Activated CD8-positive, alpha-beta memory T cell treated with anti-CD3 and anti-CD28 coated beads for 36 hours (primary cell): ENCODE data around the gene CST6. TPM values are rescaled to one million over a fixed set of nuclear protein-coding genes. Genes with fewer than 3 reads are reported as not detected.
"Not testable (repeated sequence)": the region's sequence is repeated elsewhere in the genome, so short reads cannot be mapped to it uniquely, and the experiment has no call there.

Experiments
- CTCF ChIA-PET: fragments of 350-600 bp; sonication (Branson Sonifier 250); formaldehyde crosslinking; loops from one replicate; lab custom pipeline; 2021; ENCODE audit warnings: antibody characterized with exemption; lab: Charles Lee
- POLR2A ChIA-PET: fragments of 350-600 bp; sonication (Branson Sonifier 250); formaldehyde crosslinking; loops from one replicate; lab custom pipeline; 2021; ENCODE audit warnings: antibody characterized with exemption; lab: Charles Lee
- total RNA-seq, 2 experiments: library from RNA; stranded (reverse); gene quantifications; one replicate each; pipeline ENCODE4 v1.2.3, GENCODE V29; 2021

Gene CST6
- total RNA-seq, 2 experiments from 2014 or later, result not detected

DNA sequence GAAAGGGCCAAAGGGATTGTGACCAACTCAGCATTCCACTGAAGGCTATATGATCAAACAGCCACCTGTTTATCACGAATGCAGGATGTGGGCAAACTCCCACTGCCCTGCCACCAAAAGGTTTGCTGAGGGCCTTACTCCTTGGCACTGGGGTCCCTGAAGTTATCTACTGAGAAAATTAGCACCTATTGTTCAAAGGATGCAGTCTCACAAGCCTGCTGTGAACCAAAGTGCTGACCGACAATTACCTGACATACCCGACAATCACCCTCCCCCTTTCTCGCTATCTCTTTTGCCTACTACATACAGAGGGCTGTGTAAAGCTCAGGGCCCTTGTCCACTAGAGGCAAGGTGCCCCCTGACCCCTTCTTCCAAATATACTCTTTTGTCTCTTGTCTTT, 1.8 kb upstream of the CST6 start:
- CTCF ChIA-PET, result interaction anchor here (1.2 to 2.4 kb wide), 2 partner anchors 12 to 22 kb away, joined by 5 to 13 read pairs; no protein-coding TSS in a partner anchor
- POLR2A ChIA-PET, result not testable (repeated sequence)

DNA sequence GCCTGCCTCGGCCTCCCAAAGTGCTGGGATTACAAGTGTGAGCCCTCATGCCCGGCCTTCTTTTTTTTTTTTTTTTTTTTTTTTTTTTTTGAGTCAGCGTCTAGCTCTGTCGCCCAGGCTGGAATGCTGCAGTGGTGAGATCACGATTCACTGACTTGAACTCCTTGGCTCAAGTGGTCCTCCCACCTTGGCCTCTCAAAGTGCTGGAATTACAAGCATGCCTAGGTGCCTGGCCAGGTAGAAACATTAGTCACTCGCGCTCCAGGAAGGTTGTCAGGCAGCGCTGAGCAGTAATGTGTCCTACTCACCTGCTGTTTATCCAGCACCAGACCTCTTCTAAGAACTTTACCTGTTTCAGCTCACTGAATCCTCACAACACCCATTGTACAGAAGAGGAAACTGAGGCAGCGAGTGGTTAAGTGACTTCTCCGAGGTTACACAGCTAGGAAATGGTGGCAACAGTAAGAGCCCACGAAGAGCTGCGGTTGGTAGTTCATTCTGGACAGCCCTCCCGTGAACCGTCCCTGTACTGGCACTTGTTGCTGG, 496 bp upstream of the CST6 start:
- ChIA-PET POLR2A (interaction anchor here (0.6 to 0.9 kb wide), 5 partner anchors 52 to 290 kb away, joined by 3 to 4 read pairs (median 4); partner anchors contain the start of genes CFL1 and YIF1A), CTCF (interaction anchor here (0.7 to 3.5 kb wide), 3 partner anchors 11 to 57 kb away, joined by 3 to 17 read pairs (median 3); no protein-coding TSS in a partner anchor)

DNA sequence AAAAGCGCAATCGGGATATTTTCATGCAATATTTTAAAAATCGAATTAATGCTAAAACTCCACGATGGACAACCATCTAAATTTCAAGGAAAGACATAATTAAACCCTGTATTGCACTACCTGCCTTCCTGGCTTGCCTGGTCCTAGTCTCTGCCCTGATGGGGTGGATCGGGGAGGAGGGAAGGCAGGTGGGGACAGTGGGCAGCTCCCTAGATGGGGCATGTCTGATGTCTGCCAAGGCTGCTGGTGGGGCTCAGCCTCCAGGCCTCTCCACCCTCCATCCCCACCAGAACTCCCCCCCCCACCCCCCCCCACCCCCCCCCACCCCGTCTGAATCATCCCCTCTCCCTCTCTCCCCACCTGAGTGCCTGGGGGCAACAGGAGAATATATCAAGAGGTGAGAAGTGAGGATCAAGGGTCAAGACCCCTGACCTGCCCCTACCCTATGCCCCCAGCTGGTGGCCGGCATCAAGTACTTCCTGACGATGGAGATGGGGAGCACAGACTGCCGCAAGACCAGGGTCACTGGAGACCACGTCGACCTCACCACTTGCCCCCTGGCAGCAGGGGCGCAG, 650 bp downstream of the CST6 start:
- POLR2A ChIA-PET, result no interaction called here
- CTCF ChIA-PET, result interaction anchor here (1.3 to 3.5 kb wide), 2 partner anchors 10 to 39 kb away, joined by 3 to 17 read pairs; no protein-coding TSS in a partner anchor

DNA sequence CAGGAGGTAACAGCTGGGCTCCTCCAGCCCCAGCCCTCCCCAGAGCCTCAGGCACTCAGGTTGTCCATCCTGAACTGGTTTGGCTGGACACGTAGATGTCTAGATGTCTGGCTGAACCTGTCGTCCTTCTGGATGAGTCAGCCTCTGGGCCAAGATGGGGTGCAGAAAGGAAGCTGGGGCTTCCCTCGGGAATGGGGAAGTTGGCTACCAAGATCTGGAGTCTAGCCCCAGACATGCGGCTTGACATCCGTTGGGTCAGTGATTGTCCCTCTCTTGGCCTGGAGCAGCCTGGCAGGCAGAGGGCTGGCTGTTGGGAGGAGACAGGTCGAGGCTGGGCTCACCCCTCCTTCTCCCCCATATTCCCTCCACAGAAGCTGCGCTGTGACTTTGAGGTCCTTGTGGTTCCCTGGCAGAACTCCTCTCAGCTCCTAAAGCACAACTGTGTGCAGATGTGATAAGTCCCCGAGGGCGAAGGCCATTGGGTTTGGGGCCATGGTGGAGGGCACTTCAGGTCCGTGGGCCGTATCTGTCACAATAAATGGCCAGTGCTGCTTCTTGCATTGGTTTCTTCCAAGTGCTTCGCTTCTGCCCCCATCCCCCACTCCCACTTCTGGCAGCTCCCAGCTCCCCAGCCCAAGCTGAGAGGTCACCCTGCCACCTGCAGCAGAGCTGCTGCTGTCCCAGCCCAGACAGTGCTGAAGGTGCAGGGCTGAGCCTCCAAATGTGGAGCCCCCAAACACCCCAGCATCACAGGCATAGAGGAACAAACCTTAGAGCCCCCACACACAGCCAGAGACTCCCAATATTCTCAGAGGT, 1.3 kb downstream of the CST6 start:
- ChIA-PET POLR2A (no interaction called here), CTCF (interaction anchor here (0.9 to 3.5 kb wide), 2 partner anchors 10 to 12 kb away, joined by 3 to 17 read pairs; no protein-coding TSS in a partner anchor)

DNA sequence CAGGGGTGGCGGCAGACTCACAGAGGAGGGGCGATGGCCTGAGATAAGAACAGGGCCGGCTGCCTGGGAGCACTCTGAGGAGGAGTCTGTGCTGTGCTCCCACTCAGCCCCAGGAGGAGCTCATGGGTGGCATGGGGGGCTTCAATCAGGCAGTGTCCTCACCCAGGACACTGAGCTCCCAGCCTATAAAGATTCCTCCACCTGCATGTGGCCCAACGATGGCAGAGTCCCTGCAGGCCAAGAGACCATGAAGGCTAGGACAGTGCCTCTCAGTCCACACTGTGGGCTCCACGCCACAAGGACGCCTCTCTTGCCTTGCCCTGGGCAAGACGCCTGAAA, 1.9 kb downstream of the CST6 start:
- POLR2A ChIA-PET, result no interaction called here
- CTCF ChIA-PET, result interaction anchor here (0.9 to 3.5 kb wide), 2 partner anchors 9 to 13 kb away, joined by 3 to 17 read pairs; no protein-coding TSS in a partner anchor

DNA sequence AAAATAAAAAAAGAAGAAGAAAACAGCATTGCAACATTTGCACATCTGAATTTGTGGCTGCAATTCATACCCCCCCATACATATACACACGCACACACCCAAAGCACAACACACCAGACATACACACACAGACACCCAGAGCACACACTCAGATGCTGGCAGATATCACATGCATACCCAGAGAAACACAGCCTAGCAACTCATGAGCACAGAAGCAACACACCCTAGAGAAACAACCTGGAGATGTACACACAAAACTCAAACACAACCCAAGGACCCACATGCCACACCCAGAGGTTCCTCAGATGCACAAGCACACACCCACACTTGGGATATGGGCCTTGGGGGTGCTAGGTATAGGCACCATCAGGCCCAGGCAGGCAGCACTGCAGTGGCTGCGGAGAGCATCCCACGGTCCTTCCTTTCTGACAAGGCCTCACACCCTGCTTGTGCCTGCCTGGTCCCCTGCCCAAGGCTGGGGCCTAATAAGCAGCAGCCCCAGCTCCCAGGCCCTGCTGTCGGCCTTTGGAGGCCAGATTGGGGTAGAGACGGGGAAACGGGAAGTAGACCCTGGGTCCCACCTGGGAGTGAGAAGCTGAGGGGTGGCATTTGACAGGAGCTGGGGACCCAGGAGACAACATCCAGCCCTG, 3.1 kb downstream of the CST6 start:
- ChIA-PET CTCF (interaction anchor here (0.7 to 3.5 kb wide), 3 partner anchors 8 to 141 kb away, joined by 3 to 17 read pairs (median 3); no protein-coding TSS in a partner anchor), POLR2A (no interaction called here)

DNA sequence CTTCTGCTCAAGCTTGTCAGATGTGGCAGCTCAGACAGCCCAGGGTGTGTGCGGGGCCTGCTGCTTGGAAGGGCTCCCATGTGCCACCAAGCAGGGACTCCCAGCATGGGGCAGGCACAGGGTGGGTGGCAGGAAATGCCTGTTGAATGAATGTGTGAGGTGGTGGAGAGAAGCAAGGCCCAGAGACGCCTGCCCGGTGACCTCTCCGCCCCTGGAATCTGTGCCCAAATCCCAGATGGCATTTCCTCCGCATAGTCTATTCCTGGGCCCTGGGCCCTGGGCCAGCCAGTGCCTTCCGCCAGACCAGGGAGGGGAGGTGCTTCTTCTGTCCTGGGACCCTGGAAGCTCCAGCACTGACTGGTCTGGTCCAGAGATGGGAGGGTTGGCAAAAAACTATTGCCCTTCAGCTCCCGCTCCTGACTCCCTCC, 3.7 kb downstream of the CST6 start:
- POLR2A ChIA-PET, result no interaction called here

DNA sequence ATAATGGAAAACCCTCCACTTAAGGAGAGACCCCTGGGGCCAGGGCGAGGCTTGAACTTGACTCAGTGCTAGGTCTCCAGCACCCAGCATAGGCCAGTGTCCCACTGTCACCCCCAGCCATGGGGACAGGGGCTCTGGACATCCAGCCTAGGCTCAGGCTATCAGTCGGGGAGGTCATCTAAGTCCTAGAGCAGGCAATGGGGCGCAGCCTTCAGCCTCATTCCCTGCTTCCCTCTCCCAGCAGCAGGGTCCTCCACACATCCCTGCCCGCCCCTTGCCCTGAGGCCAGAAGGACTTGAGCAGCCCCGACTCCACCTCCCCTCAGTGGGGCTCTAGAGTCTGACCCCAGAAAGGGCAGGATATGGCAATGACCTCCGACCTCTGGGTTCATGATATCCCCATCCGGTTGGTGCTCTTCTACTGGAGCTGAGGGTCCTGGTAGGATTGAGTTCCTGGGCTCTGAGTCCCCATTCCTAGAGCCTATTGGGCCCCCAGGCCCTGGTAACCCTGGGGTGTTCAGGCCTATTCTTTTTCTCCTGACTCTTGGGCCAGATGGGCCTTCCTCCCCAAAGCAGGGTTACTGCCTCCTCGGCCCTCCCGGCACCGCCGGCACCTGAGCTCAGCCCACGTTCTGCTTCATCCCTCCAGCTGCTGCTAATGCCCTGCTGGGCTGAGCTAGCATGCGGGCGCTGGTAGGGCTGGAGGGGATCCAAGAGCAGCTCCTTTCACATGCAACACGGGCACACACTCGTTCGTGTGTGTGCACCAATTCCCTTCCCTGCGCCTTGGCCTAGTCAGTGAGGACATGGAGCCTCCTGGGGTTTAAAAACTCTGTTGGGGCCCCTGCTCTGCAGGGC, 4.4 kb downstream of the CST6 start:
- ChIA-PET CTCF (no interaction called here), POLR2A (no interaction called here)

More for the DNA sequence above, 3.7 kb downstream of the CST6 start:
- CTCF ChIA-PET, result no interaction called here

DNA sequence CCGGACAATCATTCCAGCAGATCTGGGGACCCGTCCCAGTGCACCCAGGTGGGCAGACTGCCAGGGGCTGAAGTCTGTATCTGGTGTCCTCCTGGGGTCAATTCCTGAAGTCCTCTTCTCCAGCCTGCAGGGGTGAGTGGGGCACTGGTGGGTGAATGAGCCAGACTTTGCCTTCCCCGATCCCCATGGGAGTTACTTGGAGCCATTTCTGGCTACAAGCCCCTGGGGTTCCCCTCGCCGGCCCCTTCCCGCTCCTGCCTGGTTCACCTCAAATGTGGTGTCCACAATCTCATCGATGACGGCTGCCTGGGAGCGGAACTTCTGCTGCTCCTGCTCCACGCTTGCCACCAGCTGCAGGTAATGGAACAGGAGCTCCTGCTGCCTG, 5.0 kb downstream of the CST6 start:
- POLR2A ChIA-PET, result no interaction called here
- CTCF ChIA-PET, result no interaction called here

DNA sequence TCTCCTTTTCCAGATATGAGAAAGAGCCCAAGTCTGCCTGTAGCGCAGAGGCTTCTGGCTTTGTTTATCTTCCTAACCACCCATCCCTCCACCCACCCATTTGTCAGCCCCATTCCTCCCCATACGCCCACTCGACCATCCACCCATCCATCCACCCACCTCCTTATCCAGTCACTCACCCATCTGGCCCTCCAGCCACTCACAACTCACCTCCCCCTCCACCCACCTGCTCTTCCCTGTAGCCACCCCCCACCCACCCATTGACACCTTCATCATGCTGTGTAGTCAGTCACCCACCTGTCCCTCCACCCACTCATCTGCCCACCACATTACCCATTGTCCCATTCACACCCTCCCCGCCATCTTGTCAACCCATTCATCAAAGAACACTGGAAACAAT, 5.5 kb downstream of the CST6 start:
- POLR2A ChIA-PET, result no interaction called here
- CTCF ChIA-PET, result interaction anchor here (0.7 to 1.1 kb wide), 3 partner anchors 24 to 168 kb away, joined by 3 read pairs; no protein-coding TSS in a partner anchor

DNA sequence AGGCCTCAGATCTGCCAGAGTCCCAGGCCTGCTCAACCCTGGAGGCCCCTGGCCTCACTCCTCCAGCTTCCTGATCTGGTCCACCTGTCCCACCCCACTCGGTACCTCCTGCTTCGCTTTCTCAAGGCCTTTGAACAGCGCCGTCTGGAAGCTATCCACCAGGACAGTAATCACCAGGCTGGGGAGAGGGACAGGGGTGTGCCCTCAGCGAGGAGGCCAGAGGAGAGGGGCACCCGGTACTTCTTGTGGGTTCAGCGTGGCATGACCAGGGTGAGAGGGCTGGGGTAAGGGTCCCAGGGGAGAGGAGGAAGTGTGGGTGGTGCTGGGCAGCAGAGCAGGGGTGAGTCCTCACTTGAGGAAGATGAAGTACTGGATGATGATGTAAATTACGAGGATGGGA, 8.4 kb downstream of the CST6 start:
- POLR2A ChIA-PET, result no interaction called here
- CTCF ChIA-PET, result interaction anchor here (0.6 kb wide), 1 partner anchor 122 kb away, joined by 3 read pairs; no protein-coding TSS in a partner anchor

DNA sequence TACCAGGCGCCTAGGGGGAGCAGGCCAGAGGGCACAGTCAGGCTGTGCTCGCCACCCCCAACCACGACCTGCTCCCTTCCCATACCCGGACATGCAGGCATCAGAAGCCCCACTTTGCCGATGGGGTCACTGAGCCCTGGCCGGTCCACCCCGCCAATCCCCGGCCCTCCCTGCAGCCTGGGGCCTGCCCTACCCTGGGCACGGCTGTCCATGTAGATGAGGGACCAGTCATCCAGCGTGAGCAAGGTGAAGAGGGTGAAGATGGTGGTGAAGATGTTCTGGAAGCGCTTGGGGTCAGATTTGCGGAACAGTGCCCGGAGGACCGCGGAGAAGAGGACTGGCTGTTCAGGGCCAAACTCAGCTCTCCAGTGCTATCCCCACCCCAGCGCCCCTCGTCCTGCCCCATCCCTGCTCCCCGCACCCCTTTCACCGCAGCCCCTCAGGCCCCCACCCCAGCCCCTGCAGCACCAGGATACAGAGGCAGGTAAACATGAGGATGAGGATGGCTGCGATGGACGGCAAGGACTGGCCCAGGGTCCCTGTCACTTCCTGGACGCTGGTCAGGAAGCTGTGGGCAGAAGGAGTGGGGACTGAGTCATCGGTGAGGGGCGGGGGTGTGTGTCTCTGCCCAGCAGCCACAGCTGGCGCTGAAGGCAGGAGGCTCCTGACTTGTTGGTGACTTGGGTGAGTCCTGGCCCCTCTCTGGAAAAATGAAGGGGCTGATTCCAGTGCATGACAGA, 9.0 kb downstream of the CST6 start:
- CTCF ChIA-PET, result interaction anchor here (0.6 to 2.8 kb wide), 4 partner anchors 12 to 123 kb away, joined by 3 to 18 read pairs (median 10); no protein-coding TSS in a partner anchor
- POLR2A ChIA-PET, result no interaction called here

DNA sequence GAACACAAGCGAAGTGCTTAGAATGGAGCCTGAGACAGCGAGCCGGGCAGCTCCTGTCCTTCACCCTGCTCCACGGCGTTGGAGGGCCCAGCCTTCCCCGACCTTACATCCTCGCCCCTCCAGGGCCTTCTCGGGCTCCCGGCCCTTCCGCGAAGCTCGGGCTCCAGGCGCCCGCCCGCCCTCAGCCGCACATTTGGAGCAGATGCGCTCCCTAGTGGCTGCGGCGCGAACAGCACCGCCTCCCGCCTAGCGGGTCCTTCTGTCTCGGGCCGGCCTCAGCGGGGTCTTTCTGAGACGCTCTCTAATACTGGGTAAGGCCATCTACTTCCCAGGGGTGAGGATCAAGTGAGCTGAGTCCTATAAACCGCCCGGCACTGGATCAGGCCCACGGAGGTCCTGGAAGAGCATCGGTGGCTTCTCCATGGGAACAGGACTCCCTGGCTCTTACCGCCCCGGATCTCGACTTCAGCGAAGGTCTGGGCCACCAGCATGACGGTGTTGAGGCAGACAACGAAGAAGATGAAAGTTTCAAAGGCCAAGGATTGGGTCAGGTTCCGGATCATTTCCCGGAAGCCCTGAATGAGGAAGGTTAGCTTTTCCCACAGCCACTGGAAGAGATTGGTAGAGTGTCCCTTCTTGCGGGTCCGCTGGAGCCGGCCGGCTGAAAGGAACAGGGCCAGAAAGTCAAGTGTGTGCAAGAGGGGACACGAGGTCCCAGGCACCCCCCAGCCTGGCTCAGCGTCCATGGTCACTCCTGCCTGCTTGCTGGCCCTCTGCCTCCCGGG, 10.8 kb downstream of the CST6 start:
- POLR2A ChIA-PET, result interaction anchor here (0.6 kb wide), 1 partner anchor 311 kb away, joined by 3 read pairs; the partner anchor contains the start of gene KAT5
- CTCF ChIA-PET, result interaction anchor here (0.5 to 2.8 kb wide), 27 partner anchors 9 to 1527 kb away, joined by 3 to 18 read pairs (median 4); partner anchors contain the start of genes BANF1, CST6, FIBP and KAT5

DNA sequence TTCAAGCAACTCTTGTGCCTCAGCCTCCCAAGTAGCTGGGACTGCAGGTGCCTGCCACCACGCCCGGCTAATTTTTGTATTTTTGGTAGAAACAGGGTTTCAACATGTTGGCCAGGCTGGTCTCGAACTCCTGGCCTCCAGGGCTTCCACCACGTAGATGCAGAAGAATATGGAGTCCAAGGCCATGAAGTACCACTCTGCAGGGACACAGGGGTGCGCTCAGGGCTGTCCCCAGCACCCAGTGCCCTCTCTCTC, 11.3 kb downstream of the CST6 start:
- CTCF ChIA-PET, result interaction anchor here (1.0 to 2.8 kb wide), 14 partner anchors 8 to 311 kb away, joined by 3 to 18 read pairs (median 6); partner anchors contain the start of genes CST6, KAT5, MUS81 and SF3B2
- POLR2A ChIA-PET, result not testable (repeated sequence)

DNA sequence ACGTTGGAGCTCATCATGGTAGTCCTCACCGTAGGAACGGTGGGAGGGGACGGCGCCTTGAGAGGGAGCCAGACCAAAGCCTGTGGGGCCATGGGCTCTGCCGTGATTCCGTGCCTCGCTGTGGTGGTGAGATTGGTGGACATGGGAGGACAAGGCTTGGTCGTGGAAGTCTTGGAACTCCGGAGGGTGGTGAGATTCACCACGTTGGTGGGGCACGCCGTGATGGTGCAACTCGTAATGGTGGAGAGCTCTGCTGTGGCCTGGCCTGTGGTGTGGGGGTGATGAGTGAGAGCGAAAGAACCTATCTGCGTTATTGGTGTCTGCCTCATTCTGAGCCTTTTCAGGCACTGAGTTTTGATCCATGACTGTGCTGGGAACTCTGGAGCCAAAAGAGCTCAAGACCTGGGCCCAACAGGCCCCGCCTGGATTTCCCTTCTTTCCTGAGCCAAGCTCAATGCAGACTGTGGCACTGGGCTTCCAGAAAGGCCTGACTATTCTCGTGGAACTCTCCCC, 14.3 kb downstream of the CST6 start, which contains the start of gene CATSPER1:
Gene CATSPER1, minus strand, starts transcription at position 463 of the 513 bp plus-strand sequence. Its CDS starts 100 bp downstream, at position 363.
- POLR2A ChIA-PET, result no interaction called here
- CTCF ChIA-PET, result interaction anchor here (0.6 to 1.2 kb wide), 3 partner anchors 17 to 36 kb away, joined by 3 to 4 read pairs (median 4); no protein-coding TSS in a partner anchor
